ENCODE data around the gene PRAME. TPM values are rescaled to one million over a fixed set of nuclear protein-coding genes. Genes with fewer than 3 reads are reported as not detected.

The PRAME gene
- total and polyA plus RNA-seq, 8 donors = not detected

- no peaks in the 10 kb centered on the region for H3K9me3 ChIP-seq
- ATAC-seq = no peak
- no peak for TF ChIP-seq CTCF (IDR thresholded peaks at IDR 0.05)
These were observed 41.6 kb upstream of the PRAME start for GRCh38 chr22:22600531-22601261.

GRCh38 chr22:22599248-22599647, 40.2 kb upstream of the PRAME start:
- Histone ChIP-seq H3K27me3 (no peaks in the 10 kb centered on the region), H3K27ac (no peak overlapping the region), H3K36me3 (no peaks in the 10 kb centered on the region), H3K9me3 (no peaks in the 10 kb centered on the region), H3K4me1 (no peaks in the 10 kb centered on the region), H3K4me3 (no peak overlapping the region)
- ATAC-seq (no peak), DNase-seq (no peak)
- intact Hi-C loops (cut with DNase I) = no loop called here
- TF ChIP-seq CTCF (IDR thresholded peaks at IDR 0.05) = no peak

More at GRCh38 chr22:22600531-22601261, 41.6 kb upstream of the PRAME start:
- H3K36me3 ChIP-seq = no peaks in the 10 kb centered on the region
- intact Hi-C loops (cut with DNase I) = no loop called here
- H3K4me3 ChIP-seq = no peak overlapping the region
- no peak for DNase-seq
- no peaks in the 10 kb centered on the region for H3K27me3 ChIP-seq
- H3K27ac ChIP-seq = no peak overlapping the region
- H3K4me1 ChIP-seq = no peaks in the 10 kb centered on the region

- Histone ChIP-seq H3K4me1 (no peaks in the 10 kb centered on the region), H3K36me3 (no peaks in the 10 kb centered on the region), H3K9me3 (no peaks in the 10 kb centered on the region), H3K27ac (no peak overlapping the region), H3K27me3 (no peaks in the 10 kb centered on the region), H3K4me3 (no peak overlapping the region)
- DNase-seq = no peak
- no peak for ATAC-seq
- no peak for TF ChIP-seq CTCF (IDR thresholded peaks at IDR 0.05)
- intact Hi-C loops (cut with DNase I) = no loop called here
These were observed 39.1 kb upstream of the PRAME start for GRCh38 chr22:22598144-22598543.

- intact Hi-C loops (cut with DNase I) = no loop called here
- DNase-seq = no peak
- no peak overlapping the region for H3K27ac ChIP-seq
- H3K9me3 ChIP-seq = no peaks in the 10 kb centered on the region
- no peaks in the 10 kb centered on the region for H3K36me3 ChIP-seq
- no peak for TF ChIP-seq CTCF (IDR thresholded peaks at IDR 0.05)
- no peaks in the 10 kb centered on the region for H3K27me3 ChIP-seq
- no peak overlapping the region for H3K4me3 ChIP-seq
- ATAC-seq = no peak
- no peaks in the 10 kb centered on the region for H3K4me1 ChIP-seq
These were observed 36.2 kb upstream of the PRAME start for GRCh38 chr22:22595001-22595835.

GRCh38 chr22:22593964-22594656, 35.0 kb upstream of the PRAME start:
- DNase-seq = peak in 2 of 4 donors; percentile 19 to 51
- no peaks in the 10 kb centered on the region for H3K4me1 ChIP-seq
- peak; percentile 25 to 53 for TF ChIP-seq CTCF (IDR thresholded peaks at IDR 0.05)

More at GRCh38 chr22:22593964-22594656, 35.0 kb upstream of the PRAME start:
- Histone ChIP-seq H3K27ac (no peak overlapping the region), H3K36me3 (no peaks in the 10 kb centered on the region), H3K9me3 (no peaks in the 10 kb centered on the region), H3K27me3 (no peaks in the 10 kb centered on the region), H3K4me3 (no peak overlapping the region)
- peak; percentile 79 for ATAC-seq
- intact Hi-C loops (cut with DNase I) = no loop called here

Data from left lung (tissue), 10 donors.